Measurements from ENCODE around the gene NTN3. TPM values are rescaled to one million over a fixed set of nuclear protein-coding genes. Genes with fewer than 3 reads are reported as not detected.

Gene NTN3
- total and polyA plus RNA-seq, 8 donors = 1.7 to 6.7 (median 4.1) TPM; not detected in 1

DNA sequence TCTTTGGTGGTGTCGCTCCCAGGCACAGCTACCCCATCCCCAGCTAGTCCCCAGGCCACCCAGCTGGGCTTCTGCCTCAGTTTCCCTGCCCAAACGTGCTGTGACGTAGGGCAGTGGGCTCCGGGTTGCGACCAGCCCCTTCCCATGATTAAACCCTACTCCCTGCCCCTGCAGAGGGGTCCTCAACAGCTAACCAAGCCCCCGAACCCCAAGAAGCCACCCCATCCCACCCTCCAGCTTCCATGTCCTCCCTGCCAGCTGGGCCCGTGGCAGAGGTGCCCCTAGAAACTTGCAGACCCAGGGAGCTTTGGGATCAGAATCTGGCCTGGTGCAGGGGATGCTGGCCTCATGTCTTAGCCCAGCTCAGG is 879 bp upstream of the NTN3 start:
- DNase-seq (no peak), ATAC-seq (no peak)
- Histone ChIP-seq H3K36me3 (no peaks in the 10 kb centered on the region), H3K9me3 (no peaks in the 10 kb centered on the region), H3K4me3 (no peak overlapping the region), H3K4me1 (peaks cover 20 to 65% of the 10 kb centered on the region in 2 donors), H3K27me3 (peaks cover 0 to 82% of the 10 kb centered on the region in 2 donors), H3K27ac (no peak overlapping the region)
- TF ChIP-seq, protein P1, sequence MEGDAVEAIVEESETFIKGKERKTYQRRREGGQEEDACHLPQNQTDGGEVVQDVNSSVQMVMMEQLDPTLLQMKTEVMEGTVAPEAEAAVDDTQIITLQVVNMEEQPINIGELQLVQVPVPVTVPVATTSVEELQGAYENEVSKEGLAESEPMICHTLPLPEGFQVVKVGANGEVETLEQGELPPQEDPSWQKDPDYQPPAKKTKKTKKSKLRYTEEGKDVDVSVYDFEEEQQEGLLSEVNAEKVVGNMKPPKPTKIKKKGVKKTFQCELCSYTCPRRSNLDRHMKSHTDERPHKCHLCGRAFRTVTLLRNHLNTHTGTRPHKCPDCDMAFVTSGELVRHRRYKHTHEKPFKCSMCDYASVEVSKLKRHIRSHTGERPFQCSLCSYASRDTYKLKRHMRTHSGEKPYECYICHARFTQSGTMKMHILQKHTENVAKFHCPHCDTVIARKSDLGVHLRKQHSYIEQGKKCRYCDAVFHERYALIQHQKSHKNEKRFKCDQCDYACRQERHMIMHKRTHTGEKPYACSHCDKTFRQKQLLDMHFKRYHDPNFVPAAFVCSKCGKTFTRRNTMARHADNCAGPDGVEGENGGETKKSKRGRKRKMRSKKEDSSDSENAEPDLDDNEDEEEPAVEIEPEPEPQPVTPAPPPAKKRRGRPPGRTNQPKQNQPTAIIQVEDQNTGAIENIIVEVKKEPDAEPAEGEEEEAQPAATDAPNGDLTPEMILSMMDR (IDR thresholded peaks at IDR 0.05) = no peak
- intact Hi-C loops (cut with DNase I) = no loop called here

DNA sequence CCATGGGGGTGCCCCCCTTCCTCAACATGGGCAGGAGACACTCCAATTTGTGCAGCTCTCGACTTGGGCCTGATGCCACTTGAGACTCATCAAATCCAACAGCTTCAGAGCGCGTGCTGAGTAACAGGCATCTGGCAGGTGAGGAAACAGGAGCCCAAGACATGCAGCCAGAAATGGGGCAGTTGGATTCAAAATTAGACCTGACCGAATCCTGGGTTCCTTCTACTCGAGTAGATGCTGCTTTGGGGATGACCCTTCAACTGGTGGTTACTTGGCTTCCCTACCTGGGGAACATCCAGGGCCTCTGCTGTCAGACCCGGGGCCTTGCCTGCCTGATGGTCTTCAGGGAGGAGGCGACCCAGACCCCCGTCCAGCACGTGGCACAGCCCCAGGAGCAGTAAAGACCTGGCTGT is 488 bp upstream of the NTN3 start:
- no peak overlapping the region for H3K27ac ChIP-seq

DNA sequence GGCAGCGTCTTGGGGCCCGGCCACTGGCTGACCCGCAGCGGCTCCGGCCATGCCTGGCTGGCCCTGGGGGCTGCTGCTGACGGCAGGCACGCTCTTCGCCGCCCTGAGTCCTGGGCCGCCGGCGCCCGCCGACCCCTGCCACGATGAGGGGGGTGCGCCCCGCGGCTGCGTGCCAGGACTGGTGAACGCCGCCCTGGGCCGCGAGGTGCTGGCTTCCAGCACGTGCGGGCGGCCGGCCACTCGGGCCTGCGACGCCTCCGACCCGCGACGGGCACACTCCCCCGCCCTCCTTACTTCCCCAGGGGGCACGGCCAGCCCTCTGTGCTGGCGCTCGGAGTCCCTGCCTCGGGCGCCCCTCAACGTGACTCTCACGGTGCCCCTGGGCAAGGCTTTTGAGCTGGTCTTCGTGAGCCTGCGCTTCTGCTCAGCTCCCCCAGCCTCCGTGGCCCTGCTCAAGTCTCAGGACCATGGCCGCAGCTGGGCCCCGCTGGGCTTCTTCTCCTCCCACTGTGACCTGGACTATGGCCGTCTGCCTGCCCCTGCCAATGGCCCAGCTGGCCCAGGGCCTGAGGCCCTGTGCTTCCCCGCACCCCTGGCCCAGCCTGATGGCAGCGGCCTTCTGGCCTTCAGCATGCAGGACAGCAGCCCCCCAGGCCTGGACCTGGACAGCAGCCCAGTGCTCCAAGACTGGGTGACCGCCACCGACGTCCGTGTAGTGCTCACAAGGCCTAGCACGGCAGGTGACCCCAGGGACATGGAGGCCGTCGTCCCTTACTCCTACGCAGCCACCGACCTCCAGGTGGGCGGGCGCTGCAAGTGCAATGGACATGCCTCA is 773 bp downstream of the NTN3 start:
- Histone ChIP-seq H3K4me3 (peak overlapping the region in 1 of 2 donors; percentile 1), H3K4me1 (peaks cover 27 to 81% of the 10 kb centered on the region in 2 donors), H3K9me3 (no peaks in the 10 kb centered on the region), H3K27ac (no peak overlapping the region), H3K27me3 (peaks cover 0 to 75% of the 10 kb centered on the region in 2 donors), H3K36me3 (no peaks in the 10 kb centered on the region)
- ATAC-seq = no peak
- TF ChIP-seq, protein P1 (IDR thresholded peaks at IDR 0.05) = no peak
- DNase-seq = no peak
- intact Hi-C loops (cut with DNase I) = no loop called here

More for the DNA sequence above, 488 bp upstream of the NTN3 start:
- Histone ChIP-seq H3K9me3 (no peaks in the 10 kb centered on the region), H3K4me1 (peaks cover 21 to 69% of the 10 kb centered on the region in 2 donors), H3K27me3 (peaks cover 0 to 82% of the 10 kb centered on the region in 2 donors), H3K4me3 (no peak overlapping the region), H3K36me3 (no peaks in the 10 kb centered on the region)
- DNase-seq (no peak), ATAC-seq (no peak)
- TF ChIP-seq, protein P1 (IDR thresholded peaks at IDR 0.05) = no peak
- intact Hi-C loops (cut with DNase I) = no loop called here

DNA sequence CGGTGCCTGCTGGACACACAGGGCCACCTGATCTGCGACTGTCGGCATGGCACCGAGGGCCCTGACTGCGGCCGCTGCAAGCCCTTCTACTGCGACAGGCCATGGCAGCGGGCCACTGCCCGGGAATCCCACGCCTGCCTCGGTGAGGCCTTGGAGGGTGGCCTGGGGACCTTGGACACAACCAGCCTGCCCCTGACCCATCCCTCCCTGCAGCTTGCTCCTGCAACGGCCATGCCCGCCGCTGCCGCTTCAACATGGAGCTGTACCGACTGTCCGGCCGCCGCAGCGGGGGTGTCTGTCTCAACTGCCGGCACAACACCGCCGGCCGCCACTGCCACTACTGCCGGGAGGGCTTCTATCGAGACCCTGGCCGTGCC is 1.4 kb downstream of the NTN3 start:
- ATAC-seq = no peak
- intact Hi-C loops (cut with DNase I) = no loop called here
- no peak for DNase-seq
- H3K9me3 ChIP-seq = no peaks in the 10 kb centered on the region
- peaks cover 27 to 84% of the 10 kb centered on the region in 2 donors for H3K4me1 ChIP-seq
- no peak overlapping the region for H3K4me3 ChIP-seq
- TF ChIP-seq, protein P1 (IDR thresholded peaks at IDR 0.05) = no peak
- H3K36me3 ChIP-seq = no peaks in the 10 kb centered on the region
- no peak overlapping the region for H3K27ac ChIP-seq
- peaks cover 0 to 69% of the 10 kb centered on the region in 2 donors for H3K27me3 ChIP-seq

GRCh38 chr16:2472885-2473445 is 1.9 kb downstream of the NTN3 start:
- Histone ChIP-seq H3K36me3 (no peaks in the 10 kb centered on the region), H3K27ac (no peak overlapping the region), H3K9me3 (no peaks in the 10 kb centered on the region), H3K4me3 (peak overlapping the region in 1 of 2 donors; percentile 84), H3K27me3 (peaks cover 0 to 64% of the 10 kb centered on the region in 2 donors), H3K4me1 (peaks cover 30 to 84% of the 10 kb centered on the region in 2 donors)
- DNase-seq (no peak), ATAC-seq (no peak)
- TF ChIP-seq, protein P1 (IDR thresholded peaks at IDR 0.05) = no peak
- intact Hi-C loops (cut with DNase I) = no loop called here

All from left lung (tissue), 10 donors.